Adrenal gland (tissue), 5 donors: ENCODE measurements around the gene RDH16.

ENCODE experiments used
- POLR2A ChIP-seq, 2 donors: fragments of 450-650 bp; IDR thresholded peaks; one replicate each; pipeline ENCODE4 v1.6.1; 2017; ENCODE audit warnings: antibody characterized with exemption in 2 of 2, mild to moderate bottlenecking in 2 of 2, moderate library complexity in 1 of 2
- TF ChIP-seq, protein P1 (sequence below), 6 experiments: fragments of 450-650 bp in 4 of 6; fragments of 200-600 bp in 2 of 6; sonication (generic) in 1 of 6; IDR thresholded peaks; 1 replicate in 5 of 6; 2 replicates in 1 of 6; pipeline versions ENCODE4 v1.5.1 to v1.8.0; 2016 to 2021; ENCODE audit warnings: antibody characterized with exemption in 6 of 6, mild to moderate bottlenecking in 2 of 6, moderate library complexity in 1 of 6
- donor health status: DM: no; HTN: no; CAD: no.

- TF ChIP-seq, protein P1, sequence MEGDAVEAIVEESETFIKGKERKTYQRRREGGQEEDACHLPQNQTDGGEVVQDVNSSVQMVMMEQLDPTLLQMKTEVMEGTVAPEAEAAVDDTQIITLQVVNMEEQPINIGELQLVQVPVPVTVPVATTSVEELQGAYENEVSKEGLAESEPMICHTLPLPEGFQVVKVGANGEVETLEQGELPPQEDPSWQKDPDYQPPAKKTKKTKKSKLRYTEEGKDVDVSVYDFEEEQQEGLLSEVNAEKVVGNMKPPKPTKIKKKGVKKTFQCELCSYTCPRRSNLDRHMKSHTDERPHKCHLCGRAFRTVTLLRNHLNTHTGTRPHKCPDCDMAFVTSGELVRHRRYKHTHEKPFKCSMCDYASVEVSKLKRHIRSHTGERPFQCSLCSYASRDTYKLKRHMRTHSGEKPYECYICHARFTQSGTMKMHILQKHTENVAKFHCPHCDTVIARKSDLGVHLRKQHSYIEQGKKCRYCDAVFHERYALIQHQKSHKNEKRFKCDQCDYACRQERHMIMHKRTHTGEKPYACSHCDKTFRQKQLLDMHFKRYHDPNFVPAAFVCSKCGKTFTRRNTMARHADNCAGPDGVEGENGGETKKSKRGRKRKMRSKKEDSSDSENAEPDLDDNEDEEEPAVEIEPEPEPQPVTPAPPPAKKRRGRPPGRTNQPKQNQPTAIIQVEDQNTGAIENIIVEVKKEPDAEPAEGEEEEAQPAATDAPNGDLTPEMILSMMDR (IDR thresholded peaks at IDR 0.05), result no peak
- TF ChIP-seq POLR2A (IDR thresholded peaks at IDR 0.05), result no peak
These were observed 41.0 kb downstream of the RDH16 start for GRCh38 chr12:56916296-56916995.
